Loucy (cell line): ENCODE results near the gene BMI1.

Source experiments
- H2AFZ ChIP-seq: fragments of 200-600 bp; sonication (generic); 2 replicates; pipeline ENCODE4 v1.6.0; 2016; ENCODE audit warnings: antibody characterized with exemption, mild to moderate bottlenecking, low read length, moderate library complexity
- H3F3A ChIP-seq: fragments of 200-600 bp; 2 replicates; pipeline ENCODE4 v1.6.0; 2016; ENCODE audit warnings: antibody characterized with exemption, low read depth, mild to moderate bottlenecking
- H3K27me3 ChIP-seq: fragments of 200-600 bp; sonication (generic); 2 replicates; pipeline ENCODE4 v1.6.1; 2014; ENCODE audit warnings: low read length, mild to moderate bottlenecking; ENCODE audit not compliant: insufficient read depth, poor library complexity, severe bottlenecking
- H3K36me3 ChIP-seq: fragments of 200-600 bp; sonication (generic); 2 replicates; pipeline ENCODE4 v1.6.1; 2016; ENCODE audit warnings: low read length; ENCODE audit not compliant: insufficient read depth
- H3K4me1 ChIP-seq: fragments of 200-600 bp; sonication (generic); 2 replicates; pipeline ENCODE4 v1.5.1; 2014; ENCODE audit warnings: low read length, mild to moderate bottlenecking; ENCODE audit not compliant: insufficient read depth, poor library complexity, severe bottlenecking
- H3K4me2 ChIP-seq: fragments of 200-600 bp; sonication (generic); 2 replicates; pipeline ENCODE4 v1.6.0; 2014; ENCODE audit warnings: antibody characterized with exemption, low read length, low read depth, mild to moderate bottlenecking; ENCODE audit not compliant: poor library complexity, severe bottlenecking
- H3K4me3 ChIP-seq: fragments of 200-600 bp; sonication (generic); 2 replicates; pipeline ENCODE4 v1.5.1; 2014; ENCODE audit warnings: low read length, mild to moderate bottlenecking, mixed read lengths; ENCODE audit not compliant: poor library complexity, severe bottlenecking
- H3K79me2 ChIP-seq: fragments of 200-600 bp; sonication (generic); 2 replicates; pipeline ENCODE4 v1.6.1; 2014; ENCODE audit warnings: low read length; ENCODE audit not compliant: insufficient read depth
- H3K9ac ChIP-seq: fragments of 200-600 bp; sonication (generic); 2 replicates; pipeline ENCODE4 v1.6.0; 2014; ENCODE audit warnings: mild to moderate bottlenecking, low read depth, low read length, moderate library complexity; ENCODE audit not compliant: poor library complexity, severe bottlenecking
- H3K9me2 ChIP-seq: fragments of 200-600 bp; sonication (generic); replicated peaks from 2 replicates; pipeline ENCODE4 v1.6.1; 2016; ENCODE audit warnings: low read depth, low read length, mixed read lengths
- H3K9me3 ChIP-seq: fragments of 200-600 bp; sonication (generic); 2 replicates; pipeline ENCODE4 v1.6.1; 2014; ENCODE audit warnings: mild to moderate bottlenecking, antibody characterized with exemption, low read length, low read depth; ENCODE audit not compliant: insufficient read depth
- H4K20me1 ChIP-seq: fragments of 200-600 bp; sonication (generic); 2 replicates; pipeline ENCODE4 v1.6.0; 2014; ENCODE audit warnings: antibody characterized with exemption, low read length, mild to moderate bottlenecking; ENCODE audit not compliant: insufficient read depth, poor library complexity, severe bottlenecking
- EZH2phosphoT487 ChIP-seq: fragments of 200-600 bp; IDR thresholded peaks from 2 replicates; pipeline ENCODE4 v1.6.1; 2018; ENCODE audit warnings: antibody characterized with exemption, mild to moderate bottlenecking, moderate library complexity, borderline replicate concordance
- TF ChIP-seq, protein P1 (sequence below): fragments of 200-600 bp; sonication (generic); conservative IDR thresholded peaks from 2 replicates; pipeline ENCODE4 v1.5.1; 2014; ENCODE audit warnings: mild to moderate bottlenecking, antibody characterized with exemption, low read length

The BMI1 gene

DNA sequence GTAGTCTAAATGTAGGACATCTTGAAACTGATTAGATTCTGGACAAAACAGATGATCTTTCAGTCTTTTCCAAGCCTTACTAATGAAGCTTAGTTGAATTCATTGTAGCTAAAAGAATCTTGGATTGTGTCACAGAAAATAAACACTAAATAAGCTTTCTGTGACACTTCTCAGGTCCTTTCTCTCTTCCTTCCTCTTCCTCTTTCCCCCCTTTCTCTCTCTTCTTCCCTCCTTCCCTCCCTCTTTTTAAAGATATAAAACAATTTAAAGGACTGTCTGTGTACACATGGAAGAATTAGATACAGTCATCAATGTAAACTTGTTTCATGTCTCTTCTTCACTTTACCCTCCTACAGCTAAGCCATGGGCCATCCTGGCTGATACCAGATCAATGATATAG is 10.0 kb upstream of the BMI1 start:
- H3K4me2 ChIP-seq: peak overlapping the region; percentile 72
- peak overlapping the region; percentile 57 for H3K4me3 ChIP-seq

DNA sequence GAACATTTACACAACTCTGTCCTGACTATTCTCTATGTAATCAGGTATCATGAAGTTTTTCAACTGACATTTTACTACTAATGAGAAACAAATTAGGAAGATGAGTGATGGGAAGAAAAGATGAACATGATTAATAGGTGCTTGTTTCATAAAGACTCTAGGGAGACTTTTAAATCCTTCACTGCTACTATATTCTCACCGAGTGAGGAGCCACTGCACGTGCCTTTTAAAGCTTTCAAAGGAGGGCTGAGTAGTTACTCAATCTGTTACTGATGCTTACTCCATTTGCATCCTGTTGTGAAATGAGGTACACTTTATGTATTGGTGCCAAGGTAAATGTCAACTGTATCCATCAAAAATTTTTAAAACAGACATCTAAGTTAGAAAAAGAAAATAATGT is 6.0 kb upstream of the BMI1 start:
- peaks cover 38% of the 10 kb centered on the region for H3K4me1 ChIP-seq
- H3K4me3 ChIP-seq: peak overlapping the region; percentile 78
- H3K9me3 ChIP-seq: no peaks in the 10 kb centered on the region
- TF ChIP-seq, protein P1, sequence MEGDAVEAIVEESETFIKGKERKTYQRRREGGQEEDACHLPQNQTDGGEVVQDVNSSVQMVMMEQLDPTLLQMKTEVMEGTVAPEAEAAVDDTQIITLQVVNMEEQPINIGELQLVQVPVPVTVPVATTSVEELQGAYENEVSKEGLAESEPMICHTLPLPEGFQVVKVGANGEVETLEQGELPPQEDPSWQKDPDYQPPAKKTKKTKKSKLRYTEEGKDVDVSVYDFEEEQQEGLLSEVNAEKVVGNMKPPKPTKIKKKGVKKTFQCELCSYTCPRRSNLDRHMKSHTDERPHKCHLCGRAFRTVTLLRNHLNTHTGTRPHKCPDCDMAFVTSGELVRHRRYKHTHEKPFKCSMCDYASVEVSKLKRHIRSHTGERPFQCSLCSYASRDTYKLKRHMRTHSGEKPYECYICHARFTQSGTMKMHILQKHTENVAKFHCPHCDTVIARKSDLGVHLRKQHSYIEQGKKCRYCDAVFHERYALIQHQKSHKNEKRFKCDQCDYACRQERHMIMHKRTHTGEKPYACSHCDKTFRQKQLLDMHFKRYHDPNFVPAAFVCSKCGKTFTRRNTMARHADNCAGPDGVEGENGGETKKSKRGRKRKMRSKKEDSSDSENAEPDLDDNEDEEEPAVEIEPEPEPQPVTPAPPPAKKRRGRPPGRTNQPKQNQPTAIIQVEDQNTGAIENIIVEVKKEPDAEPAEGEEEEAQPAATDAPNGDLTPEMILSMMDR: no peak
- TF ChIP-seq EZH2phosphoT487: no peak
- peaks cover 87% of the 10 kb centered on the region for H3K79me2 ChIP-seq
- H2AFZ ChIP-seq: no peak overlapping the region
- no peaks in the 10 kb centered on the region for H3K27me3 ChIP-seq
- H3K9me2 ChIP-seq: no peaks in the 10 kb centered on the region
- peak overlapping the region; percentile 74 for H3K4me2 ChIP-seq
- 0 out of 2 replicates have a peak, but pooled peaks cover 5% of the 10 kb centered on the region for H3K36me3 ChIP-seq
- H3K9ac ChIP-seq: peak overlapping the region; percentile 94
- H3F3A ChIP-seq: no peaks in the 10 kb centered on the region
- H4K20me1 ChIP-seq: peaks cover 6% of the 10 kb centered on the region

More for the DNA sequence above, 10.0 kb upstream of the BMI1 start:
- no peaks in the 10 kb centered on the region for H3K9me2 ChIP-seq
- no peaks in the 10 kb centered on the region for H3K9me3 ChIP-seq
- TF ChIP-seq EZH2phosphoT487: no peak
- TF ChIP-seq, protein P1: no peak
- no peaks in the 10 kb centered on the region for H3F3A ChIP-seq
- H3K4me1 ChIP-seq: peaks cover 57% of the 10 kb centered on the region
- H2AFZ ChIP-seq: peak overlapping the region; percentile 13; the same call in 1 of the 2 replicates
- H4K20me1 ChIP-seq: no peaks in the 10 kb centered on the region
- H3K79me2 ChIP-seq: peaks cover 59% of the 10 kb centered on the region
- H3K9ac ChIP-seq: peak overlapping the region; percentile 94
- H3K36me3 ChIP-seq: no peaks in the 10 kb centered on the region
- no peaks in the 10 kb centered on the region for H3K27me3 ChIP-seq

DNA sequence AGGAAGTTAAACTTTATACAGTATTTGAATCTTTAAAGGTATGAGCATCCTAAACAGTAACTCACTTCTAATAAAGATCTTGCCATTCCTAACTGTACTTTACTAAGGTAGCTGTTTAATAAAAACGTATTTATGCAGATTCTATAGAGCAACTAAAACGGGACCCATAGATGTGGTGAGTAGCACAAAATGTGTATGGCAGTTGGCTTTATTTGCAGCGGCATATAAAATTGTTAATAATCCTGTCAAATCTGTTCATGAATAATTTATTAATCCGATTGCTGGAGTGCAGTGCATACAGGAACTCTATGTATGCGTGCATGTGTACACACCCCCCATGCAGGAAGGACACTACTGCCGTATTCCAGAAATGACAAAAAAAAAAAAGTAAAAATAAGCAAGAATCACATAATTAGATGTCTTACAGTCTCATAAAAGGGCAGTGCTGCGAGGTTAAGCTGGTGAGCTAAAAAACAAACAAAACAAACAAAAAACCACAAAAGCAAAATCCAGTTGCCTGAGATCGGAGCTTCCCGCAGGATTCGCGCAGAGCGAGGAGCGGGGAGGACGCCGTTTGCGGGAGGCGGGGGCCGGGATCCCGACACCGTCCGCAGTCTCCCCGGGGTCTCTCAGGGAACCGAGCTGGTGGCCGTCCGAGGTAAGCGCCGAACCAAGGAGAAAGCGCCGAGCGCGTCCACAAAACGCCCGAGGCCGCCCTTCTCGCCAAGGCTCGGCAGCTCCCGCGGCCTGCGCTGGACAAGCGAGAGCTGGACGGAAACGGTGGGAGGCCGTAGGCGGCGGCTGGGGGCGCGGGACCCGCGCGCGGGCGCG is 5.2 kb upstream of the BMI1 start:
- Histone ChIP-seq H3K36me3 (0 out of 2 replicates have a peak, but pooled peaks cover 5% of the 10 kb centered on the region), H3K9ac (peak overlapping the region; percentile 94), H3K9me3 (no peaks in the 10 kb centered on the region), H3F3A (no peaks in the 10 kb centered on the region), H3K79me2 (peaks cover 89% of the 10 kb centered on the region), H3K27me3 (no peaks in the 10 kb centered on the region), H3K4me2 (peak overlapping the region; percentile 74), H2AFZ (no peak overlapping the region), H3K4me1 (peaks cover 32% of the 10 kb centered on the region), H4K20me1 (peaks cover 6% of the 10 kb centered on the region), H3K4me3 (peak overlapping the region; percentile 78), H3K9me2 (no peaks in the 10 kb centered on the region)
- TF ChIP-seq, protein P1: no peak
- no peak for TF ChIP-seq EZH2phosphoT487
